ENCODE data around the gene DUS3L.
"Not testable (repeated sequence)": the region's sequence is repeated elsewhere in the genome, so short reads cannot be mapped to it uniquely, and the experiment has no call there.

DNA sequence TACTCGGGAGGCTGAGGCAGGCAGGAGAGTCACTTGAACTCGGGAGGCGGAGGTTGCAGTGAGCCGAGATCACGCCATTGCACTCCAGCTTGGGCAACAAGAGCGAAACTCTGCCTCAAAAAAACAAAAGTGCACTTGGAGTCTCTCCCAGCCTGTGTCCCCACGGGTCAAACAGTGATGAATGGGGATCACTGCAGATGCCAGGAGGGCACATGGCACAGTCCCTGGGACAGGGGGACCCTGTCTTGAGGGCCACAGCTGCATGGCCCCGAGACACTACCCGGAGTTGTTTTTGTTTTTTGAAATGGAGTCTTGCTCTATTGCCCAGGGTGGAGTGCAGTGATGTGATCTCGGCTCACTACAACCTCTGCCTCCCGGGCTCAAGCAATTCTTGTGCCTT lies 10.0 kb downstream of the DUS3L start:
- TF ChIP-seq, protein P1, sequence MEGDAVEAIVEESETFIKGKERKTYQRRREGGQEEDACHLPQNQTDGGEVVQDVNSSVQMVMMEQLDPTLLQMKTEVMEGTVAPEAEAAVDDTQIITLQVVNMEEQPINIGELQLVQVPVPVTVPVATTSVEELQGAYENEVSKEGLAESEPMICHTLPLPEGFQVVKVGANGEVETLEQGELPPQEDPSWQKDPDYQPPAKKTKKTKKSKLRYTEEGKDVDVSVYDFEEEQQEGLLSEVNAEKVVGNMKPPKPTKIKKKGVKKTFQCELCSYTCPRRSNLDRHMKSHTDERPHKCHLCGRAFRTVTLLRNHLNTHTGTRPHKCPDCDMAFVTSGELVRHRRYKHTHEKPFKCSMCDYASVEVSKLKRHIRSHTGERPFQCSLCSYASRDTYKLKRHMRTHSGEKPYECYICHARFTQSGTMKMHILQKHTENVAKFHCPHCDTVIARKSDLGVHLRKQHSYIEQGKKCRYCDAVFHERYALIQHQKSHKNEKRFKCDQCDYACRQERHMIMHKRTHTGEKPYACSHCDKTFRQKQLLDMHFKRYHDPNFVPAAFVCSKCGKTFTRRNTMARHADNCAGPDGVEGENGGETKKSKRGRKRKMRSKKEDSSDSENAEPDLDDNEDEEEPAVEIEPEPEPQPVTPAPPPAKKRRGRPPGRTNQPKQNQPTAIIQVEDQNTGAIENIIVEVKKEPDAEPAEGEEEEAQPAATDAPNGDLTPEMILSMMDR (IDR thresholded peaks at IDR 0.05), result not testable (repeated sequence)
- TF ChIP-seq ZFX (IDR thresholded peaks at IDR 0.05; ENCODE audit: borderline replicate concordance), result not testable (repeated sequence)

Measured in 22Rv1 (cell line).